Measurements from ENCODE around the gene EPC2. TPM values are rescaled to one million over a fixed set of nuclear protein-coding genes. Genes with fewer than 3 reads are reported as not detected.
A peak's percentile ranks its signal among the peaks of the same experiment; 100 is the strongest.
"Not testable (repeated sequence)": the region's sequence is repeated elsewhere in the genome, so short reads cannot be mapped to it uniquely, and the experiment has no call there.

EPC2 gene
- polyA plus RNA-seq, 1 experiment = 24.7 TPM

DNA sequence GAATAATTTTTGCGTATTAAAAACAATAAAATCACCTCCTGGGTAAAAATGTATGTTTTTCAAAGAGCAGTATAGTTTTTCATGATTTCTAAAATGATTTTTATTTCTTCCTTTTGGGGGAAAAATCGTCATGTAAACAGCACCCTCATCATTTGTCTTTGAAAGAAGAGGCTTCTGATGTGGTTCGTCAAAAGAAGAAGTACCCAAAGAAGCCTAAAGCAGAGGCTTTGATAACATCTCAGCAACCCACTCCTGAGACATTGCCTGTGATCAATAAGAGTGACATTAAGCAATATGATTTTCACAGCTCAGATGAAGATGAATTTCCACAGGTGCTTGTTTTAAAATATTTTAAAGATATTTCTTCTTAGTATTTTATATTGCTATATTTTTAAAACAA is 120.3 kb downstream of the EPC2 start:
- Histone ChIP-seq H3K27me3 (ENCODE audit: control insufficient read depth, insufficient read depth, low read length) (no peaks in the 10 kb centered on the region), H3K27ac (ENCODE audit: low read depth, low read length) (no peak overlapping the region), H3K9me3 (ENCODE audit: control insufficient read depth, insufficient read depth, low read length) (no peaks in the 10 kb centered on the region), H3K4me3 (ENCODE audit: low read depth, low read length) (no peak overlapping the region)
- DNase-seq (ENCODE audit: low read depth, low spot score) = no peak
- ChIA-PET CTCF (no interaction called here), POLR2A (no interaction called here)
- TF ChIP-seq, protein P1, sequence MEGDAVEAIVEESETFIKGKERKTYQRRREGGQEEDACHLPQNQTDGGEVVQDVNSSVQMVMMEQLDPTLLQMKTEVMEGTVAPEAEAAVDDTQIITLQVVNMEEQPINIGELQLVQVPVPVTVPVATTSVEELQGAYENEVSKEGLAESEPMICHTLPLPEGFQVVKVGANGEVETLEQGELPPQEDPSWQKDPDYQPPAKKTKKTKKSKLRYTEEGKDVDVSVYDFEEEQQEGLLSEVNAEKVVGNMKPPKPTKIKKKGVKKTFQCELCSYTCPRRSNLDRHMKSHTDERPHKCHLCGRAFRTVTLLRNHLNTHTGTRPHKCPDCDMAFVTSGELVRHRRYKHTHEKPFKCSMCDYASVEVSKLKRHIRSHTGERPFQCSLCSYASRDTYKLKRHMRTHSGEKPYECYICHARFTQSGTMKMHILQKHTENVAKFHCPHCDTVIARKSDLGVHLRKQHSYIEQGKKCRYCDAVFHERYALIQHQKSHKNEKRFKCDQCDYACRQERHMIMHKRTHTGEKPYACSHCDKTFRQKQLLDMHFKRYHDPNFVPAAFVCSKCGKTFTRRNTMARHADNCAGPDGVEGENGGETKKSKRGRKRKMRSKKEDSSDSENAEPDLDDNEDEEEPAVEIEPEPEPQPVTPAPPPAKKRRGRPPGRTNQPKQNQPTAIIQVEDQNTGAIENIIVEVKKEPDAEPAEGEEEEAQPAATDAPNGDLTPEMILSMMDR (IDR thresholded peaks at IDR 0.05; ENCODE audit: low read depth, low read length) = no peak

DNA sequence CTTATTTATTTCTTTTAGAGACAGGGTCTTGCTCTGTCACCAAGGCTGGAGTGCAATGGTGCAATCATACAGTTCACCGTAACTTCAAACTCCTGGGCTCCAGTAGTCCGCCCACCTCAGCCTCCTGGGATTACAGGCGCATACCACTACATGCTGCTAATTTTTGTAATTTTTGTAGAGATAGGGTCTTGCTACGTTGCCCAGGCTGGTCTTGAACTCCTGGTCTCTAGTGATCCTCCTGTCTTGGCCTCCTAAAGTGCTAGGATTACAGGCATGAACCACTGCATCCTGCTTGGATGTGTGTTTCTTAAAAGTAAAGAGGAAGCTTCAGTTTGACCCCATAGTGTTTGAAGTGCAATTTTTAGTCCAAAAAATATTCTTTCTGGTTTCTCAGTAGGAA is 125.5 kb downstream of the EPC2 start:
- ChIA-PET POLR2A (no interaction called here), CTCF (interaction anchor here (1.0 kb wide), 1 partner anchor 12 kb away, joined by 3 read pairs; no protein-coding TSS in a partner anchor)
- Histone ChIP-seq H3K27me3 (ENCODE audit: control insufficient read depth, insufficient read depth, low read length) (no peaks in the 10 kb centered on the region), H3K4me3 (ENCODE audit: low read depth, low read length) (no peak overlapping the region), H3K27ac (ENCODE audit: low read depth, low read length) (no peak overlapping the region), H3K9me3 (ENCODE audit: control insufficient read depth, insufficient read depth, low read length) (no peaks in the 10 kb centered on the region)
- TF ChIP-seq, protein P1 (IDR thresholded peaks at IDR 0.05; ENCODE audit: low read depth, low read length) = no peak
- DNase-seq (ENCODE audit: low read depth, low spot score) = no peak

DNA sequence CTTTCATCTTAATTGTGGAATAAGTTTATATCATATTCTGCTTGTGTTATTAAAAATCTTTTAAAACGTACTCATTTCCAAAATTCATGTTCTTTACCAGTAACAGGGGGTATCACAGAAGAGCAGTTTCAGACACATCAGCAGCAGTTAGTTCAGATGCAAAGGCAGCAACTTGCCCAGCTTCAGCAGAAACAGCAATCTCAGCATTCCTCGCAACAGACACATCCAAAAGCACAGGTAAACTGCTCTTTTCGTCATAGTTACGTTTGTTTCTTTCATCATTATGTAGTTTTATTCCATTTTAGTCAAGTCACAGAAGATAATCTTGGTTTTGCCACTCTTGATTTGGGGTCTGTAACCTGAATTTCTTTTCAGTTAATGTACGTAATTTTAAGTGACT is 137.0 kb downstream of the EPC2 start:
- Histone ChIP-seq H3K27ac (ENCODE audit: low read depth, low read length) (no peak overlapping the region), H3K27me3 (ENCODE audit: control insufficient read depth, insufficient read depth, low read length) (no peaks in the 10 kb centered on the region), H3K9me3 (ENCODE audit: control insufficient read depth, insufficient read depth, low read length) (no peaks in the 10 kb centered on the region), H3K4me3 (ENCODE audit: low read depth, low read length) (no peak overlapping the region)
- CTCF ChIA-PET = no interaction called here
- POLR2A ChIA-PET = no interaction called here
- DNase-seq (ENCODE audit: low read depth, low spot score) = no peak
- TF ChIP-seq, protein P1 (IDR thresholded peaks at IDR 0.05; ENCODE audit: low read depth, low read length) = no peak

DNA sequence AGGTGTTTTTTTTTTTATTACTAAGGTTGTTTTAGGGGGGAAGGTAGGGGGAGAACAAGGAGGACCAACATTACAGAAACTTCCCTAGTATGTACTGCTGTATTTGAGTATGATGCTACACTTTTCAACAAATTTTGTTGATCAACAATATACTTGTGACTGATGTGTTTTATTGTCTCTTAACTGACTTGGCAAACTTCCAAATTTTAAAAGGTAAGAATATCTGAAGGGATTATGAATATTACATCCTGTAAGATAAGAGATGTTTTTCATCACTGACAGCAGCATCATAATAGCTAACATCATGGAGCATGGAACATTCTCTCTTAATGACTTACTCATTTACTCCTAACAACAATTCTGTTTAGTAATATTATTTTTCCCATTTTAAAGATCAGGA is 144.5 kb downstream of the EPC2 start:
- Histone ChIP-seq H3K27ac (ENCODE audit: low read depth, low read length) (no peak overlapping the region), H3K27me3 (ENCODE audit: control insufficient read depth, insufficient read depth, low read length) (no peaks in the 10 kb centered on the region), H3K9me3 (ENCODE audit: control insufficient read depth, insufficient read depth, low read length) (no peaks in the 10 kb centered on the region), H3K4me3 (ENCODE audit: low read depth, low read length) (no peak overlapping the region)
- TF ChIP-seq, protein P1 (IDR thresholded peaks at IDR 0.05; ENCODE audit: low read depth, low read length) = no peak
- DNase-seq (ENCODE audit: low read depth, low spot score) = no peak
- ChIA-PET CTCF (no interaction called here), POLR2A (interaction anchor here (0.6 kb wide), 1 partner anchor 144 kb away, joined by 11 read pairs; no protein-coding TSS in a partner anchor)

DNA sequence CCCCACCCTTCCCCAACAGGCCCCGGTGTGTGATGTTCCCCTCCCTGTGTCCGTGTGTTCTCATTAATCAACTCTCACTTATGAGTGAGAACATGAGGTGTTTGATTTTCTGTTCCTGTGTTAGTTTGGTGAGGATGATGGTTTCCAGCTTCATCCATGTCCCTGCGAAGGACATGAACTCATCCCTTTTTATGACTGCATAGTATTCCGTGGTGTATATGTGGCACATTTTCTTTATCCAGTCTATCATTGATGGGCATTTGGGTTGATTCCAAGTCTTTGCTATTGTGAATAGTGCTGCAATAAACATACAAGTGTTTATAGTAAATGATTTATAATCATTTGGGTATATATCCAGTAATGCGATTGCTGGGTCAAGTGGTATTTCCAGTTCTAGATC is 145.6 kb downstream of the EPC2 start:
- H3K4me3 ChIP-seq (ENCODE audit: low read depth, low read length); CTCF ChIA-PET; POLR2A ChIA-PET; DNase-seq (ENCODE audit: low read depth, low spot score); H3K27me3 ChIP-seq (ENCODE audit: control insufficient read depth, insufficient read depth, low read length); H3K9me3 ChIP-seq (ENCODE audit: control insufficient read depth, insufficient read depth, low read length); H3K27ac ChIP-seq (ENCODE audit: low read depth, low read length): not testable (repeated sequence)

DNA sequence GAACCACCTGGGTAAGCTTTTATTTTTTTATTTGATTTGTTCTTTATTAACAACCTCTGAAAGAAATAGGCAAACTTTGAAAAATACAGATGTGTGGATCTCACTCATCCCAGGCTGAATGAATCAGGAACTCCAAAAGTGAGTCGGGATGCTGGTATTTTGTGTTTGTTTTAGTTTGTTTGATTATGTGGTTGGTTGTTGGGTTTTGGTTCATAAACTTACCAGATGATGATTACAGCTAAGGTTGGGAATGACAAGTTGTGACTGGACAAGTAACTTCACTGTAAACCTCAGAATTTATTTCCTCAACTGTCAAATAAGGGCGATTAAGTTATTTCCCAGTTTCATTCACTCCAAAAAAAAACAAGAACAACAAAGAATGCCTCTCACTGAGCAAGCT is 150.0 kb downstream of the EPC2 start:
- Histone ChIP-seq H3K27me3 (ENCODE audit: control insufficient read depth, insufficient read depth, low read length) (peaks cover 9% of the 10 kb centered on the region), H3K9me3 (ENCODE audit: control insufficient read depth, insufficient read depth, low read length) (no peaks in the 10 kb centered on the region), H3K4me3 (ENCODE audit: low read depth, low read length) (no peak overlapping the region), H3K27ac (ENCODE audit: low read depth, low read length) (no peak overlapping the region)
- DNase-seq (ENCODE audit: low read depth, low spot score) = peak; percentile 42
- ChIA-PET CTCF (interaction anchor here (0.6 kb wide), 1 partner anchor 134 kb away, joined by 3 read pairs; no protein-coding TSS in a partner anchor), POLR2A (interaction anchor here (0.7 kb wide), 1 partner anchor 62 kb away, joined by 3 read pairs; no protein-coding TSS in a partner anchor)
- TF ChIP-seq, protein P1 (IDR thresholded peaks at IDR 0.05; ENCODE audit: low read depth, low read length) = no peak

Data from AG04450 (cell line).